Astrocyte (in vitro differentiated cells and primary cell): ENCODE results near the gene ZNF274. TPM values are rescaled to one million over a fixed set of nuclear protein-coding genes. Genes with fewer than 3 reads are reported as not detected.

Experiments
- DNase-seq: peaks from one replicate; pipeline ENCODE4 v3.0.0-alpha.2; 2010; ENCODE audit warnings: low read depth
- FAIRE-seq: peaks from 2 replicates; lab custom pipeline; 2011; peaks lifted over from hg19 to GRCh38; lab: Jason Lieb, UNC
- H2AFZ ChIP-seq: 2 replicates; pipeline ENCODE4 v1.6.0; 2012; ENCODE audit warnings: low read depth, low read length, inconsistent platforms
- H3K27ac ChIP-seq: 2 replicates; pipeline ENCODE4 v1.5.1; 2011; ENCODE audit warnings: low read depth, low read length, inconsistent platforms
- H3K27me3 ChIP-seq: 2 replicates; pipeline ENCODE4 v1.6.0; 2011; ENCODE audit warnings: low read length, inconsistent platforms; ENCODE audit not compliant: insufficient read depth
- H3K36me3 ChIP-seq: 2 replicates; pipeline ENCODE4 v1.5.1; 2011; ENCODE audit warnings: low read length, inconsistent platforms; ENCODE audit not compliant: insufficient read depth
- H3K4me1 ChIP-seq: 2 replicates; pipeline ENCODE4 v1.5.1; 2011; ENCODE audit warnings: low read length, inconsistent platforms; ENCODE audit not compliant: insufficient read depth
- H3K4me2 ChIP-seq: 2 replicates; pipeline ENCODE4 v1.6.0; 2012; ENCODE audit warnings: low read length, inconsistent platforms
- H3K4me3 ChIP-seq: 2 replicates; pipeline ENCODE4 v1.5.1; 2011; ENCODE audit warnings: low read depth, mild to moderate bottlenecking, low read length, inconsistent platforms; ENCODE audit not compliant: insufficient read depth
- H3K79me2 ChIP-seq: 2 replicates; pipeline ENCODE4 v1.6.0; 2012; ENCODE audit warnings: mild to moderate bottlenecking, low read length, inconsistent platforms; ENCODE audit not compliant: insufficient read depth
- H3K9ac ChIP-seq: 2 replicates; pipeline ENCODE4 v1.6.0; 2012; ENCODE audit warnings: mild to moderate bottlenecking, low read length, inconsistent platforms
- H3K9me3 ChIP-seq: 2 replicates; pipeline ENCODE4 v1.5.1; 2012; ENCODE audit warnings: low read depth, mild to moderate bottlenecking, low read length, inconsistent platforms; ENCODE audit not compliant: insufficient read depth
- H4K20me1 ChIP-seq: 2 replicates; pipeline ENCODE4 v1.6.0; 2012; ENCODE audit warnings: low read length, inconsistent platforms; ENCODE audit not compliant: insufficient read depth
- H3K27ac Mint-ChIP-seq: one replicate; pipeline ENCODE4 v1.8.0; 2021; ENCODE audit warnings: mild to moderate bottlenecking, mixed read lengths; ENCODE audit not compliant: unreplicated experiment
- H3K27me3 Mint-ChIP-seq: one replicate; pipeline ENCODE4 v1.8.0; 2021; ENCODE audit warnings: low read depth, mixed read lengths; ENCODE audit not compliant: unreplicated experiment
- H3K36me3 Mint-ChIP-seq: one replicate; pipeline ENCODE4 v1.8.0; 2021; ENCODE audit warnings: low read depth, mixed read lengths; ENCODE audit not compliant: unreplicated experiment
- H3K4me1 Mint-ChIP-seq: one replicate; pipeline ENCODE4 v1.8.0; 2021; ENCODE audit warnings: low read depth, mixed read lengths; ENCODE audit not compliant: unreplicated experiment
- H3K4me3 Mint-ChIP-seq: one replicate; pipeline ENCODE4 v1.8.0; 2021; ENCODE audit warnings: mild to moderate bottlenecking, moderate library complexity, mixed read lengths; ENCODE audit not compliant: unreplicated experiment
- H3K9me3 Mint-ChIP-seq: one replicate; pipeline ENCODE4 v1.8.0; 2021; ENCODE audit warnings: mild to moderate bottlenecking, mixed read lengths; ENCODE audit not compliant: unreplicated experiment
- CTCF ChIP-seq: IDR thresholded peaks from 2 replicates; pipeline ENCODE4 v1.5.1; 2011; ENCODE audit warnings: low read depth, mild to moderate bottlenecking, inconsistent platforms, low read length, moderate library complexity; ENCODE audit not compliant: insufficient read depth
- EZH2 ChIP-seq: IDR thresholded peaks from 2 replicates; pipeline ENCODE4 v1.6.1; 2012; ENCODE audit warnings: mild to moderate bottlenecking, low read length, inconsistent platforms; ENCODE audit not compliant: insufficient read depth
- total RNA-seq: library from RNA; stranded (reverse); gene quantifications from 2 replicates; pipeline ENCODE4 v1.2.1, GENCODE V29; 2021

ZNF274 gene
- total RNA-seq, 1 donor from 2014 or later: 38.5 TPM

GRCh38 chr19:58229255-58229639, 46.4 kb downstream of the ZNF274 start:
- H3K27me3 ChIP-seq: no peaks in the 10 kb centered on the region
- Mint-ChIP-seq H3K4me3 (peak overlapping the region; percentile 91), H3K36me3 (peaks cover 45% of the 10 kb centered on the region), H3K27me3 (no peaks in the 10 kb centered on the region), H3K27ac (no peak overlapping the region), H3K9me3 (peaks cover 32% of the 10 kb centered on the region), H3K4me1 (peaks cover 7% of the 10 kb centered on the region)
- peaks cover 19% of the 10 kb centered on the region for H3K79me2 ChIP-seq
- H3K4me3 ChIP-seq: peak overlapping the region; percentile 80
- peaks cover 11% of the 10 kb centered on the region for H3K4me1 ChIP-seq
- no peak overlapping the region for H3K27ac ChIP-seq
- peak overlapping the region; percentile 74 for H3K9ac ChIP-seq
- H3K36me3 ChIP-seq: peaks cover 29% of the 10 kb centered on the region
- peaks cover 9% of the 10 kb centered on the region for H4K20me1 ChIP-seq
- TF ChIP-seq CTCF (no peak), EZH2 (no peak)
- H3K9me3 ChIP-seq: peaks cover 16% of the 10 kb centered on the region
- peak overlapping the region; percentile 91 for H3K4me2 ChIP-seq
- FAIRE-seq: no peak
- DNase-seq: peak; percentile 14
- no peak overlapping the region for H2AFZ ChIP-seq

- DNase-seq (no peak), FAIRE-seq (no peak)
- H3K4me1 ChIP-seq: no peaks in the 10 kb centered on the region
- H3K4me3 ChIP-seq: no peak overlapping the region
- Mint-ChIP-seq H3K27me3 (no peaks in the 10 kb centered on the region), H3K9me3 (peaks cover 25% of the 10 kb centered on the region), H3K4me1 (no peaks in the 10 kb centered on the region), H3K4me3 (no peak overlapping the region), H3K36me3 (peaks cover 66% of the 10 kb centered on the region), H3K27ac (no peak overlapping the region)
- H3K27ac ChIP-seq: no peak overlapping the region
- H3K36me3 ChIP-seq: peaks cover 23% of the 10 kb centered on the region
- H3K27me3 ChIP-seq: no peaks in the 10 kb centered on the region
- H3K9ac ChIP-seq: no peak overlapping the region
- peaks cover 8% of the 10 kb centered on the region for H3K79me2 ChIP-seq
- no peak overlapping the region for H2AFZ ChIP-seq
- H4K20me1 ChIP-seq: no peaks in the 10 kb centered on the region
- H3K4me2 ChIP-seq: no peak overlapping the region
- TF ChIP-seq EZH2 (no peak), CTCF (no peak)
- peaks cover 7% of the 10 kb centered on the region for H3K9me3 ChIP-seq
Measured at GRCh38 chr19:58237324-58237723, 54.5 kb downstream of the ZNF274 start.

- no peaks in the 10 kb centered on the region for H3K27me3 ChIP-seq
- Mint-ChIP-seq H3K4me3 (no peak overlapping the region), H3K27ac (no peak overlapping the region), H3K4me1 (no peaks in the 10 kb centered on the region), H3K27me3 (no peaks in the 10 kb centered on the region), H3K9me3 (peaks cover 49% of the 10 kb centered on the region), H3K36me3 (peaks cover 78% of the 10 kb centered on the region)
- H3K79me2 ChIP-seq: peaks cover 6% of the 10 kb centered on the region
- FAIRE-seq: no peak
- peaks cover 15% of the 10 kb centered on the region for H3K9me3 ChIP-seq
- TF ChIP-seq EZH2: no peak
- no peak for TF ChIP-seq CTCF
- H3K4me1 ChIP-seq: no peaks in the 10 kb centered on the region
- H3K27ac ChIP-seq: no peak overlapping the region
- DNase-seq: no peak
- no peak overlapping the region for H3K4me2 ChIP-seq
- H3K4me3 ChIP-seq: no peak overlapping the region
- no peak overlapping the region for H2AFZ ChIP-seq
- no peaks in the 10 kb centered on the region for H4K20me1 ChIP-seq
- no peak overlapping the region for H3K9ac ChIP-seq
- H3K36me3 ChIP-seq: peaks cover 34% of the 10 kb centered on the region
Measured at GRCh38 chr19:58243351-58243750, 60.5 kb downstream of the ZNF274 start.
